Cardiac fibroblast (primary cell): ENCODE measurements around the gene TTC22.

ENCODE experiments used
- DNase-seq, 2 donors: peaks; one replicate each; pipeline versions ENCODE4 v3.0.0 to v3.0.0-alpha.2; 2010; ENCODE audit warnings: low read depth in 2 of 2
- H3K4me3 ChIP-seq, 2 donors: replicated peaks in 1 of 2; 1 replicate in 1 of 2; 2 replicates in 1 of 2; pipeline ENCODE4 v1.5.1; 2011; ENCODE audit warnings: low read depth in 2 of 2, low read length in 2 of 2, mild to moderate bottlenecking in 2 of 2, moderate library complexity in 1 of 2
- CTCF ChIP-seq: IDR thresholded peaks from one replicate; pipeline ENCODE4 v1.5.1; 2011; ENCODE audit warnings: low read depth, mild to moderate bottlenecking, low read length, inconsistent platforms

TTC22 gene

GRCh38 chr1:54814571-54814970 is 13.4 kb upstream of the TTC22 start:
- H3K4me3 ChIP-seq, result no peak overlapping the region
- DNase-seq, result no peak
- no peak for TF ChIP-seq CTCF

- no peak for TF ChIP-seq CTCF
- DNase-seq, result no peak
- H3K4me3 ChIP-seq, result no peak overlapping the region
Measured at GRCh38 chr1:54814126-54814498, 13.0 kb upstream of the TTC22 start.

- no peak for TF ChIP-seq CTCF
- no peak overlapping the region for H3K4me3 ChIP-seq
Measured at GRCh38 chr1:54813485-54814125, 12.5 kb upstream of the TTC22 start.

GRCh38 chr1:54812801-54813484 is 11.8 kb upstream of the TTC22 start:
- no peak for TF ChIP-seq CTCF
- H3K4me3 ChIP-seq, result no peak overlapping the region
- DNase-seq, result no peak

More at GRCh38 chr1:54813485-54814125, 12.5 kb upstream of the TTC22 start:
- no peak for DNase-seq

GRCh38 chr1:54811739-54812655 is 10.9 kb upstream of the TTC22 start:
- no peak for TF ChIP-seq CTCF
- H3K4me3 ChIP-seq, result no peak overlapping the region
- DNase-seq, result no peak

GRCh38 chr1:54811066-54811465 is 9.9 kb upstream of the TTC22 start:
- no peak for DNase-seq

More at GRCh38 chr1:54811066-54811465, 9.9 kb upstream of the TTC22 start:
- H3K4me3 ChIP-seq, result no peak overlapping the region
- no peak for TF ChIP-seq CTCF
